ENCODE measurements around the gene RAB39A.
A peak's percentile ranks its signal among the peaks of the same experiment; 100 is the strongest.
"Not testable (repeated sequence)": the region's sequence is repeated elsewhere in the genome, so short reads cannot be mapped to it uniquely, and the experiment has no call there.

Gene RAB39A

GRCh38 chr11:107928046-107928766 is at the start of gene RAB39A:
Gene RAB39A, plus strand, starts transcription at chr11:107928448. Its CDS starts 121 bp downstream, at chr11:107928569.
- DNase-seq (ENCODE audit: low spot score), result peak; percentile 90

- DNase-seq (ENCODE audit: low spot score), result not testable (repeated sequence)
These were observed 46.8 kb upstream of the RAB39A start for GRCh38 chr11:107881471-107881870.

GRCh38 chr11:107882095-107882820 is 46.0 kb upstream of the RAB39A start:
- no peak for DNase-seq (ENCODE audit: low spot score)

- DNase-seq (ENCODE audit: low spot score), result no peak
These were observed 30.0 kb upstream of the RAB39A start for GRCh38 chr11:107898270-107898669.

- no peak for DNase-seq (ENCODE audit: low spot score)
These were observed 20.0 kb upstream of the RAB39A start for GRCh38 chr11:107908211-107908610.

- not testable (repeated sequence) for DNase-seq (ENCODE audit: low spot score)
These were observed 15.8 kb upstream of the RAB39A start for GRCh38 chr11:107912415-107912814.

- DNase-seq (ENCODE audit: low spot score), result no peak
These were observed 13.0 kb upstream of the RAB39A start for GRCh38 chr11:107915229-107915628.

- peak; percentile 5 for DNase-seq (ENCODE audit: low spot score)
These were observed 11.5 kb upstream of the RAB39A start for GRCh38 chr11:107916671-107917241.

GRCh38 chr11:107921997-107922396 is 6.3 kb upstream of the RAB39A start:
- no peak for DNase-seq (ENCODE audit: low spot score)

GRCh38 chr11:107923519-107923918 is 4.7 kb upstream of the RAB39A start:
- not testable (repeated sequence) for DNase-seq (ENCODE audit: low spot score)

GRCh38 chr11:107924306-107924705 is 3.9 kb upstream of the RAB39A start:
- no peak for DNase-seq (ENCODE audit: low spot score)

- no peak for DNase-seq (ENCODE audit: low spot score)
These were observed 689 bp upstream of the RAB39A start for GRCh38 chr11:107927559-107927958.

- DNase-seq (ENCODE audit: low spot score), result peak; percentile 7
These were observed 689 bp downstream of the RAB39A start for GRCh38 chr11:107928767-107929507.

GRCh38 chr11:107929611-107930200 is 1.5 kb downstream of the RAB39A start:
- DNase-seq (ENCODE audit: low spot score), result peak; percentile 6

- DNase-seq (ENCODE audit: low spot score), result no peak
These were observed 3.0 kb downstream of the RAB39A start for GRCh38 chr11:107931206-107931605.

- DNase-seq (ENCODE audit: low spot score), result no peak
These were observed 19.7 kb downstream of the RAB39A start for GRCh38 chr11:107947904-107948303.

GRCh38 chr11:107948328-107948727 is 20.1 kb downstream of the RAB39A start:
- not testable (repeated sequence) for DNase-seq (ENCODE audit: low spot score)

GRCh38 chr11:107951155-107951554 is 22.9 kb downstream of the RAB39A start:
- no peak for DNase-seq (ENCODE audit: low spot score)

GRCh38 chr11:107953446-107953845 is 25.2 kb downstream of the RAB39A start:
- DNase-seq (ENCODE audit: low spot score), result no peak

GRCh38 chr11:107956543-107956942 is 28.3 kb downstream of the RAB39A start:
- no peak for DNase-seq (ENCODE audit: low spot score)

- DNase-seq (ENCODE audit: low spot score), result peak; percentile 14
These were observed 28.9 kb downstream of the RAB39A start for GRCh38 chr11:107957109-107957588.

GRCh38 chr11:107961480-107961879 is 33.2 kb downstream of the RAB39A start:
- DNase-seq (ENCODE audit: low spot score), result no peak
